SK-N-SH treated with all-trans-retinoic acid at 6 μM for 48 hours (cell line): ENCODE results near the gene ENDOG.
"Not testable (repeated sequence)": the region's sequence is repeated elsewhere in the genome, so short reads cannot be mapped to it uniquely, and the experiment has no call there.

Experiments
- ARNTL ChIP-seq: fragments of 450-650 bp; formaldehyde crosslinking; IDR thresholded peaks from 2 replicates; pipeline ENCODE4 v1.5.0; 2020; ENCODE audit warnings: low read depth, mild to moderate bottlenecking, moderate library complexity, borderline replicate concordance
- CSDC2 ChIP-seq: fragments of 250-450 bp; sonication (Bioruptor Pico); IDR thresholded peaks from 2 replicates; pipeline ENCODE4 v1.5.0; 2020; ENCODE audit warnings: mild to moderate bottlenecking, moderate library complexity
- CSRNP3 ChIP-seq: fragments of 250-450 bp; sonication (Bioruptor Pico); IDR thresholded peaks from 2 replicates; pipeline ENCODE4 v1.5.1; 2021; ENCODE audit warnings: mild to moderate bottlenecking, moderate library complexity
- ESRRG ChIP-seq: fragments of 250-450 bp; sonication (Bioruptor Pico); IDR thresholded peaks from 2 replicates; pipeline ENCODE4 v1.6.1; 2021; ENCODE audit warnings: mild to moderate bottlenecking
- TOX ChIP-seq: fragments of 250-450 bp; sonication (Bioruptor Pico); IDR thresholded peaks from 2 replicates; pipeline ENCODE4 v1.8.0; 2021; ENCODE audit warnings: mild to moderate bottlenecking, moderate library complexity, borderline replicate concordance
- ZC3H10 ChIP-seq: fragments of 250-450 bp; sonication (Bioruptor Pico); IDR thresholded peaks from 2 replicates; pipeline ENCODE4 v1.5.1; 2021; ENCODE audit warnings: mild to moderate bottlenecking, moderate library complexity
- ZFP3 ChIP-seq: fragments of 250-450 bp; sonication (Bioruptor Pico); IDR thresholded peaks from 2 replicates; pipeline ENCODE4 v1.5.0; 2020; ENCODE audit warnings: mild to moderate bottlenecking, moderate library complexity
- ZNF565 ChIP-seq: fragments of 450-650 bp; formaldehyde crosslinking; conservative IDR thresholded peaks from 2 replicates; pipeline ENCODE4 v1.5.0; 2020; ENCODE audit warnings: low read depth, mild to moderate bottlenecking, moderate library complexity

- TF ChIP-seq ZFP3, CSDC2, ZC3H10, ARNTL, ESRRG, ZNF565, TOX, CSRNP3 (CRISPR knock-in tag): not testable (repeated sequence)
Measured at GRCh38 chr9:128851779-128852600, 33.7 kb downstream of the ENDOG start.
